MM.1S (cell line): ENCODE measurements around the gene EIF4B.

ENCODE experiments used
- EZH2 ChIP-seq: fragments of 300-600 bp; sonication (generic); optimal IDR thresholded peaks from 2 replicates; pipeline ENCODE3; 2017; ENCODE audit warnings: low read depth, mild to moderate bottlenecking, antibody characterized with exemption, low read length, mixed read lengths
- TF ChIP-seq, protein P1 (sequence below): fragments of 300-600 bp; sonication (generic); IDR thresholded peaks from 2 replicates; pipeline ENCODE4 v1.5.1; 2016; ENCODE audit warnings: antibody characterized with exemption, low read length, mixed read lengths

DNA sequence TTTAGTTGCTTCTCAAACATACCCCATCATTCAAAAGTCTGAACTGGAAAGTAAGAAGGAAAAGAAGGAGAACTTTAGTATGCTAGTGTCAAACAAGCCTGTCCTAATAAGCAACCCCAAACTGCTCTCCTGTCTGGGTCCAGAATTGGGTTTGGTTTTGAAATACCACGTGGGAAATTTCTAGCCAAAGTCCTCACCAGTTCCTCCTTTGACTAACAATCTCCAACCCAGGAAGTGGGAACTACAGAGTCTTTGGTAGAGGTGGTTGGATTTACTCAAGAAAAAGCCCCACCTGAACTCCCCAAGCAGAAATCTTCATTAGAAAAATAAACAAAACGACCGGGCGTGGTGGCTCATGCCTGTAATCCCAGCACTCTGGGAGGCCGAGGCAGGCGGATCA is 17.4 kb upstream of the EIF4B start:
- TF ChIP-seq, protein P1, sequence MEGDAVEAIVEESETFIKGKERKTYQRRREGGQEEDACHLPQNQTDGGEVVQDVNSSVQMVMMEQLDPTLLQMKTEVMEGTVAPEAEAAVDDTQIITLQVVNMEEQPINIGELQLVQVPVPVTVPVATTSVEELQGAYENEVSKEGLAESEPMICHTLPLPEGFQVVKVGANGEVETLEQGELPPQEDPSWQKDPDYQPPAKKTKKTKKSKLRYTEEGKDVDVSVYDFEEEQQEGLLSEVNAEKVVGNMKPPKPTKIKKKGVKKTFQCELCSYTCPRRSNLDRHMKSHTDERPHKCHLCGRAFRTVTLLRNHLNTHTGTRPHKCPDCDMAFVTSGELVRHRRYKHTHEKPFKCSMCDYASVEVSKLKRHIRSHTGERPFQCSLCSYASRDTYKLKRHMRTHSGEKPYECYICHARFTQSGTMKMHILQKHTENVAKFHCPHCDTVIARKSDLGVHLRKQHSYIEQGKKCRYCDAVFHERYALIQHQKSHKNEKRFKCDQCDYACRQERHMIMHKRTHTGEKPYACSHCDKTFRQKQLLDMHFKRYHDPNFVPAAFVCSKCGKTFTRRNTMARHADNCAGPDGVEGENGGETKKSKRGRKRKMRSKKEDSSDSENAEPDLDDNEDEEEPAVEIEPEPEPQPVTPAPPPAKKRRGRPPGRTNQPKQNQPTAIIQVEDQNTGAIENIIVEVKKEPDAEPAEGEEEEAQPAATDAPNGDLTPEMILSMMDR: no peak
- no peak for TF ChIP-seq EZH2
